GM12865 (cell line): ENCODE data around the gene FLT3LG.

ENCODE experiments used
- DNase-seq: peaks from one replicate; pipeline ENCODE4 v3.0.0; 2010; ENCODE audit warnings: low read depth
- H3K4me3 ChIP-seq: 2 replicates; pipeline ENCODE4 v1.5.1; 2011; ENCODE audit warnings: mild to moderate bottlenecking, low read depth, low read length, control low read depth
- TF ChIP-seq, protein P1 (sequence below): IDR thresholded peaks from 2 replicates; pipeline ENCODE4 v1.5.1; 2011; ENCODE audit warnings: low read length, control low read depth, low read depth, inconsistent platforms; ENCODE audit not compliant: insufficient read depth; ENCODE audit errors: missing control alignments

The FLT3LG gene

GRCh38 chr19:49435670-49436069, 38.3 kb upstream of the FLT3LG start:
- no peak for DNase-seq
- no peak overlapping the region for H3K4me3 ChIP-seq
- TF ChIP-seq, protein P1, sequence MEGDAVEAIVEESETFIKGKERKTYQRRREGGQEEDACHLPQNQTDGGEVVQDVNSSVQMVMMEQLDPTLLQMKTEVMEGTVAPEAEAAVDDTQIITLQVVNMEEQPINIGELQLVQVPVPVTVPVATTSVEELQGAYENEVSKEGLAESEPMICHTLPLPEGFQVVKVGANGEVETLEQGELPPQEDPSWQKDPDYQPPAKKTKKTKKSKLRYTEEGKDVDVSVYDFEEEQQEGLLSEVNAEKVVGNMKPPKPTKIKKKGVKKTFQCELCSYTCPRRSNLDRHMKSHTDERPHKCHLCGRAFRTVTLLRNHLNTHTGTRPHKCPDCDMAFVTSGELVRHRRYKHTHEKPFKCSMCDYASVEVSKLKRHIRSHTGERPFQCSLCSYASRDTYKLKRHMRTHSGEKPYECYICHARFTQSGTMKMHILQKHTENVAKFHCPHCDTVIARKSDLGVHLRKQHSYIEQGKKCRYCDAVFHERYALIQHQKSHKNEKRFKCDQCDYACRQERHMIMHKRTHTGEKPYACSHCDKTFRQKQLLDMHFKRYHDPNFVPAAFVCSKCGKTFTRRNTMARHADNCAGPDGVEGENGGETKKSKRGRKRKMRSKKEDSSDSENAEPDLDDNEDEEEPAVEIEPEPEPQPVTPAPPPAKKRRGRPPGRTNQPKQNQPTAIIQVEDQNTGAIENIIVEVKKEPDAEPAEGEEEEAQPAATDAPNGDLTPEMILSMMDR: no peak

- TF ChIP-seq, protein P1: no peak
- peak; percentile 79 for DNase-seq
- H3K4me3 ChIP-seq: no peak overlapping the region
Measured at GRCh38 chr19:49436381-49437017, 37.5 kb upstream of the FLT3LG start.

GRCh38 chr19:49437231-49437630, 36.8 kb upstream of the FLT3LG start:
- H3K4me3 ChIP-seq: no peak overlapping the region
- TF ChIP-seq, protein P1: no peak
- no peak for DNase-seq

DNA sequence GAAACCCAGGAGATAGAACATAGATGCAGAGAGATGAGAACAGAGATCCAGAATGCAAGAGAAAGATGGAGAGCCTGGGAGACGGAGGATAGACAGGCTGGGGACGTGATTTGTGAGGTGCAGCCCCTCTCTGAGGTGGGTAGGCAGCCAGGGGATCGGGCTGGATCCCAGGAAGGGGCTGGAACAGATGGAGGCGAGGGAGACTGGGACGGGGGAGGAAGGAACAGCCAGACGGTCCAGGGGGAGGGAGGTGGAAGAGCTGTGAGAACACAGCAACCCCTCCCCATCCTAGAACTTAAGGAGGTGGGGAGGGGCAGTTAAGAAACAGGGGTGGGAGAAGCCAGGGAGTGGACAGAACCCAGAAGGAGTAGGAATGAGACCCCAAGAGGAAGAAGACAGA, 35.8 kb upstream of the FLT3LG start:
- no peak overlapping the region for H3K4me3 ChIP-seq

GRCh38 chr19:49439836-49440235, 34.2 kb upstream of the FLT3LG start:
- H3K4me3 ChIP-seq: no peak overlapping the region
- DNase-seq: no peak
- TF ChIP-seq, protein P1: no peak

More for the DNA sequence above, 35.8 kb upstream of the FLT3LG start:
- no peak for DNase-seq
- TF ChIP-seq, protein P1: no peak

DNA sequence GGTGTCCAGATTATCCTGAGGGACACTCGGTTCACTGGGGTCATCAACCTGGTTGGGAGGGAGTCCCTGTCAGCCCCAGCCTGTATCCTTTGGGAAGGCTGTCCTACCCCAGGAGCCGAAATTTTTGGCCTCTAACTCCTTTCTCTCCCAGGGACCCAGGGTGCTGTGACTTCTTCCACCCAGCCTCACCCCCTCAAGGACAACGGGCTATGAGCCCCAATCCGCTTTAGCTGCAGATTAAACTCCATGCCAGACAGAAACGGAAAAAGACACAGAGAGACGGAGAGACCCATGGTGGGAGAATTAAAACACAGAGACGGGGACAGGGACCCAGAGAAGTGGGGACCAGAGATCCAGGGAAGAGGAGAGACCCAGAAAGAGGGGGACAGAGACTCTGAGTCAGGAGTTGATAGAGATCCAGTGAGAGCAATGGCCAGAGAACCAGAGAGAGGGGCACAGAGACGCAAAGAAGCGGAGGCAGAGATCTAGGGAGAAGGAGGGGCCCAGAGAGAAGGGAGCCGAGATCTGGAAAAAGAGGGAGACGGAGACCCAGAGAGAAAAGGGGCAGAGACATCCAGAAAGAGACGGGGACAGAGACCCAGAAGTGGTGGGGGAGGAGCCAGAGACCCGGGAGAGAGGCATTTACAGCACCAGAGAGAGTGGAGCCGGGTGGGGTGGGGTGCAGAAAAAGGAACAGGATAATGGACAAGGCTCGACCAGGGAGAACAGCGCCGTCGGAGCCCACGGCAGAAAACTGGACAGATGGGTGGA, 33.4 kb upstream of the FLT3LG start:
- TF ChIP-seq, protein P1: no peak
- no peak for DNase-seq
- no peak overlapping the region for H3K4me3 ChIP-seq
